Umbilical cord (tissue), 2 donors: Measurements from ENCODE around the gene OR5A1. TPM values are rescaled to one million over a fixed set of nuclear protein-coding genes. Genes with fewer than 3 reads are reported as not detected.

ENCODE experiments used
- DNase-seq: peaks from one replicate; pipeline ENCODE4 v3.0.0-alpha.2; 2015; ENCODE audit warnings: low spot score
- total RNA-seq: library from RNA; depleted of rRNA; stranded (reverse); fragments of >200 nt; gene quantifications from one replicate; pipeline ENCODE4 v1.2.3, GENCODE V29; 2014; ENCODE audit warnings: low replicate concordance; ENCODE audit not compliant: insufficient read depth

OR5A1 gene
- total RNA-seq, 1 donor from 2014 or later, result 2.2 TPM

- no peak for DNase-seq
Measured at GRCh38 chr11:59475176-59475575, 38.9 kb downstream of the OR5A1 start.

GRCh38 chr11:59479906-59480305 lies 43.6 kb downstream of the OR5A1 start:
- no peak for DNase-seq

- no peak for DNase-seq
Measured at GRCh38 chr11:59480359-59480758, 44.1 kb downstream of the OR5A1 start.

Other genes with a start within 250 kb of the OR5A1 start
- 8.4 TPM for gene MPEG1, start 223.5 kb upstream of the OR5A1 start, total RNA-seq
- gene OR5AN1, start 77.6 kb upstream of the OR5A1 start, total RNA-seq, result 7.7 TPM
- gene OR5A2, start 10.1 kb upstream of the OR5A1 start, total RNA-seq, result 4.3 TPM
- 0.96 TPM for gene OR4D6, start 20.5 kb downstream of the OR5A1 start, total RNA-seq
- 1.2 TPM for gene OR4D10, start 36.8 kb downstream of the OR5A1 start, total RNA-seq
- gene OR4D11, start 67.1 kb downstream of the OR5A1 start, total RNA-seq, result 15.6 TPM
- gene OR4D9, start 75.1 kb downstream of the OR5A1 start, total RNA-seq, result 3.4 TPM
- gene OSBP, start 179.3 kb downstream of the OR5A1 start, total RNA-seq, result 38.5 TPM
- 4.6 TPM for gene PATL1, start 232.6 kb downstream of the OR5A1 start, total RNA-seq